ENCODE results near the gene CTNNBL1. TPM values are rescaled to one million over a fixed set of nuclear protein-coding genes. Genes with fewer than 3 reads are reported as not detected.

The CTNNBL1 gene
- total RNA-seq, 2 donors from 2014 or later: 68.6 to 68.7 TPM

GRCh38 chr20:37797669-37798175 lies 103.9 kb downstream of the CTNNBL1 start:
- no peaks in the 10 kb centered on the region for H3K27me3 ChIP-seq (ENCODE audit: control insufficient read depth, insufficient read depth, low read length, poor library complexity, severe bottlenecking)
- no peak for TF ChIP-seq CTCF (conservative IDR thresholded peaks at IDR 0.05)
- H3K4me3 ChIP-seq (ENCODE audit: low read length): no peak overlapping the region
- no peaks in the 10 kb centered on the region for H3K4me1 Mint-ChIP-seq
- no peak for DNase-seq
- no peak overlapping the region for H3K27ac Mint-ChIP-seq
- H3K9ac ChIP-seq (ENCODE audit: extremely low read depth, low read length, poor library complexity, severe bottlenecking): no peak overlapping the region
- H3K9me3 ChIP-seq (ENCODE audit: control insufficient read depth, low read length): no peaks in the 10 kb centered on the region
- H3K36me3 ChIP-seq (ENCODE audit: control insufficient read depth, insufficient read depth, low read length): peaks cover 6% of the 10 kb centered on the region
- peaks cover 8% of the 10 kb centered on the region for H3K36me3 Mint-ChIP-seq (ENCODE audit: low read depth)
- 88 to 90% methylated on average over 4 of the region's 4 CpGs for WGBS, 2 experiments (ENCODE audit: insufficient coverage in 1 of 2, insufficient read length in 1 of 2)
- no peak overlapping the region for H3K4me3 Mint-ChIP-seq
- peaks cover 3% of the 10 kb centered on the region for H3K9me3 Mint-ChIP-seq
- no peaks in the 10 kb centered on the region for H3K4me1 ChIP-seq (ENCODE audit: control insufficient read depth, insufficient read depth, low read length)
- H3K27me3 Mint-ChIP-seq (ENCODE audit: insufficient read depth): no peaks in the 10 kb centered on the region
- H3K27ac ChIP-seq (ENCODE audit: low read depth, low read length): peak overlapping the region; percentile 29

- Mint-ChIP-seq H3K27ac (no peak overlapping the region), H3K4me1 (peaks cover under 1% of the 10 kb centered on the region), H3K4me3 (no peak overlapping the region), H3K36me3 (ENCODE audit: low read depth) (peaks cover 8% of the 10 kb centered on the region), H3K9me3 (no peaks in the 10 kb centered on the region), H3K27me3 (ENCODE audit: insufficient read depth) (no peaks in the 10 kb centered on the region)
- H3K36me3 ChIP-seq (ENCODE audit: control insufficient read depth, insufficient read depth, low read length): peaks cover 6% of the 10 kb centered on the region
- H3K27me3 ChIP-seq (ENCODE audit: control insufficient read depth, insufficient read depth, low read length, poor library complexity, severe bottlenecking): no peaks in the 10 kb centered on the region
- H3K27ac ChIP-seq (ENCODE audit: low read depth, low read length): no peak overlapping the region
- DNase-seq: no peak
- 90 to 100% methylated on average over 2 of the region's 2 CpGs for WGBS, 2 experiments (ENCODE audit: insufficient coverage in 1 of 2, insufficient read length in 1 of 2)
- H3K4me1 ChIP-seq (ENCODE audit: control insufficient read depth, insufficient read depth, low read length): no peaks in the 10 kb centered on the region
- no peaks in the 10 kb centered on the region for H3K9me3 ChIP-seq (ENCODE audit: control insufficient read depth, low read length)
- H3K4me3 ChIP-seq (ENCODE audit: low read length): no peak overlapping the region
- no peak overlapping the region for H3K9ac ChIP-seq (ENCODE audit: extremely low read depth, low read length, poor library complexity, severe bottlenecking)
- TF ChIP-seq CTCF (conservative IDR thresholded peaks at IDR 0.05): no peak
Measured at GRCh38 chr20:37798312-37798711, 104.5 kb downstream of the CTNNBL1 start.

DNA sequence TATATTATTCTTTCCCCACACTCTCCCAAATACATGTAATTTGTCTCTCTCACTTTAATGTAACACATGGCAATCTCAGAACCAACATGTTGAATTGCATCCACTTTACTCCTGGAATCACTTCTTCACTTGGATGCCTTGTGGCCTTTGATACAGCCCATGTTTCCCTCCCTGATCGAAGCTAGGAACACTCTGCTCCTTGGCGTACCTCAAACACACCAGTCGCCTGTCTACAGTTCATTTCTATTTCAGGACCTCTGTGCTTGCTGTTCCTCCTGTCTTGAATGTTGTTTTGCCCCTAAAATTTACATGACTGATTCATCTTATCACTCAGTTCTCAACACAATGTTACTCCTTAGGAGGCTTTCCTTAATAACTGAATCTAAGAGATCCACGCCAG lies 106.8 kb downstream of the CTNNBL1 start:
- H3K9me3 Mint-ChIP-seq: no peaks in the 10 kb centered on the region
- Histone ChIP-seq H3K27me3 (ENCODE audit: control insufficient read depth, insufficient read depth, low read length, poor library complexity, severe bottlenecking) (no peaks in the 10 kb centered on the region), H3K27ac (ENCODE audit: low read depth, low read length) (no peak overlapping the region), H3K9ac (ENCODE audit: extremely low read depth, low read length, poor library complexity, severe bottlenecking) (no peak overlapping the region), H3K36me3 (ENCODE audit: control insufficient read depth, insufficient read depth, low read length) (peaks cover 20% of the 10 kb centered on the region), H3K4me1 (ENCODE audit: control insufficient read depth, insufficient read depth, low read length) (no peaks in the 10 kb centered on the region), H3K9me3 (ENCODE audit: control insufficient read depth, low read length) (no peaks in the 10 kb centered on the region), H3K4me3 (ENCODE audit: low read length) (no peak overlapping the region)
- TF ChIP-seq CTCF (conservative IDR thresholded peaks at IDR 0.05): no peak
- DNase-seq: no peak
- H3K4me3 Mint-ChIP-seq: no peak overlapping the region
- no peaks in the 10 kb centered on the region for H3K27me3 Mint-ChIP-seq (ENCODE audit: insufficient read depth)
- 78 to 80% methylated on average over 4 of the region's 4 CpGs for WGBS, 2 experiments (ENCODE audit: insufficient coverage in 1 of 2, insufficient read length in 1 of 2)
- no peak overlapping the region for H3K27ac Mint-ChIP-seq
- peaks cover 10% of the 10 kb centered on the region for H3K36me3 Mint-ChIP-seq (ENCODE audit: low read depth)
- H3K4me1 Mint-ChIP-seq: peaks cover 6% of the 10 kb centered on the region

All from endodermal cell (in vitro differentiated cells).